ENCODE measurements around the gene ZNF276.
"Not testable (repeated sequence)": the region's sequence is repeated elsewhere in the genome, so short reads cannot be mapped to it uniquely, and the experiment has no call there.

- not testable (repeated sequence) for TF ChIP-seq CTCF (IDR thresholded peaks at IDR 0.05; ENCODE audit: low read length); EZH2 (IDR thresholded peaks at IDR 0.05; ENCODE audit: borderline replicate concordance, low read length)
These were observed 26.6 kb upstream of the ZNF276 start for GRCh38 chr16:89694784-89695085.

Measured in OCI-LY1 (cell line).